Lung (tissue), 12 donors: Measurements from ENCODE around the gene DPH1. TPM values are rescaled to one million over a fixed set of nuclear protein-coding genes. Genes with fewer than 3 reads are reported as not detected.

Experiments
- ATAC-seq: fragments of 200-7000 bp; cut with Tn5 transposase; one replicate; pipeline ENCODE4 v1.9.1; 2020; ENCODE audit warnings: moderate number of reproducible peaks; ENCODE audit not compliant: insufficient read depth, low FRiP score
- DNase-seq, 3 donors: peaks; one replicate each; pipeline ENCODE4 v3.0.0-alpha.2; 2013 to 2017
- H3K27ac ChIP-seq, 2 donors: one replicate each; pipeline ENCODE4 v1.5.1; 2013; ENCODE audit warnings: mild to moderate bottlenecking in 2 of 2, moderate library complexity in 2 of 2, control low read depth in 1 of 2, inconsistent platforms in 1 of 2, low read depth in 1 of 2, low read length in 1 of 2
- H3K27me3 ChIP-seq, 3 donors: one replicate each; pipeline ENCODE4 v1.5.1; 2013; ENCODE audit warnings: low read length in 2 of 3; ENCODE audit not compliant: control insufficient read depth in 3 of 3, insufficient read depth in 3 of 3
- H3K36me3 ChIP-seq, 4 donors: one replicate each; pipeline ENCODE4 v1.5.1; 2013; ENCODE audit warnings: low read length in 4 of 4, mild to moderate bottlenecking in 1 of 4, moderate library complexity in 1 of 4; ENCODE audit not compliant: control insufficient read depth in 4 of 4, insufficient read depth in 4 of 4
- H3K4me1 ChIP-seq, 5 donors: one replicate each; pipeline ENCODE4 v1.5.1; 2013; ENCODE audit warnings: low read length in 5 of 5, mild to moderate bottlenecking in 2 of 5, moderate library complexity in 1 of 5; ENCODE audit not compliant: control insufficient read depth in 5 of 5, insufficient read depth in 5 of 5
- H3K4me3 ChIP-seq: one replicate; pipeline ENCODE4 v1.5.1; 2013; ENCODE audit warnings: mild to moderate bottlenecking, control low read depth, moderate library complexity
- H3K9ac ChIP-seq, 2 donors: one replicate each; pipeline ENCODE4 v1.5.1; 2013; ENCODE audit warnings: low read length in 2 of 2, control low read depth in 1 of 2; ENCODE audit not compliant: insufficient read depth in 1 of 2
- H3K9me3 ChIP-seq, 4 donors: one replicate each; pipeline ENCODE4 v1.5.1; 2013; ENCODE audit warnings: low read length in 3 of 4, mild to moderate bottlenecking in 1 of 4, moderate library complexity in 1 of 4; ENCODE audit not compliant: control insufficient read depth in 4 of 4, insufficient read depth in 3 of 4
- CTCF ChIP-seq: IDR thresholded peaks from 2 replicates; pipeline ENCODE4 v1.5.1; 2012; ENCODE audit warnings: mild to moderate bottlenecking; ENCODE audit errors: control extremely low read depth, extremely low read depth
- WGBS, 2 donors: extraction: QIAGEN DNeasy Blood & Tissue Kit; methylation state at CpG; one replicate each; pipeline ENCODE4 v1.1.7; 2013; 5-methylcytosine and 5-hydroxymethylcytosine counted together
- polyA plus RNA-seq, 2 donors: library from polyadenylated mRNA; stranded (reverse); fragments of 200-250 nt; gene quantifications; one replicate each; pipeline ENCODE4 v1.2.1, GENCODE V29; 2013
- total RNA-seq, 2 donors: library from RNA; depleted of rRNA in 1 of 2; stranded (reverse); fragments of >200 nt in 1 of 2; gene quantifications; one replicate each; pipeline ENCODE4 v1.2.1, GENCODE V29; 2014 to 2021
- donor health status: control.
- donor health status: control.
- donor health status: Bipolar disorder and iron deficiency.
- donor health status: healthy.
- donor health status: DM: yes; HTN: yes; CAD: no.

DPH1 gene
- total and polyA plus RNA-seq, 4 donors, result 21.1 to 37.8 (median 27.2) TPM

DNA sequence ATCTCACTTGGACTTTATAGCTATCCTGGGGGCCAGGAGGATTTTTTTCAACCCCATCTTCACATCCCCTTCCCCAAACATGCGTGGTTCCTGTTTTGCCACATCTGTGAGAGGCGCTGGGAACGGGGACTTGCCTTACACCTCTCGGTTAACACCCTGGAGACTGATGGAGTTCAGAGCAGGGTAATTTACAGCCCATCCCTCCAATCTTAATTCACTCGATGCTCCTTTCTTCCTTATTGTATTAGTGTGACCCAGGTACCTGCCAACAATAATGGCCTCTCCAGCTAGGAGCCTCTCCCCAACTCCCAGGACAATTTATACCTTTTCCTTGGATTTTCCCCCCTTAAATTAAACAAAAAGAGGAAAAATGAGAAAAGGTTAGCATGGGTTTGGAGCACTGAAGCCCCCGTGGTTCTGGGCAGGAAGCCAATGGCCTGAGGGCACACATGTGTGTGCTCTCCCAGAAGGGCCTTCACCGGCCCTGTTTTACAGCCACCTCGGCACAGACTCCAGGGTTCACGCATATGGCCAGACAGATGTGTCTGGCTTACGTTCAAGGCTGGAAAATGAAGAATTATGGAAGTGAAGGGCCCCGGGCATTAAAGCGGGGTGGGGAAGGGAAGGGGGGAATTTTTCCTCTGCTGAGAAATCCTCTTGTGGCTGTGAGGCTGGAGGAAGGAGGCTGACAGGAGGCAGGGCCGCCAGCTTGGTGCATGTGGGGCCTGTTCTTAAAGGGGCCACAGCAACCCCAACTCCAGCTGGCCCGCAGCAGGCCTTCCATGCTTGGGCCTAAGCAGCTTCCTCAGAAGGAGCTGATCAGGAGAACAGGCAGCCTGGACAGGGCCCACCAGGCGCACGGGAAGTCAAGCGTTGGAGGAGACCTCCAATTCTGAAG lies 46.4 kb downstream of the DPH1 start:
- no peak for ATAC-seq
- H3K9ac ChIP-seq, result peak overlapping the region in 1 of 2 donors; percentile 64
- 50 to 63% methylated on average over 17 of the region's 17 CpGs for WGBS, 2 donors

DNA sequence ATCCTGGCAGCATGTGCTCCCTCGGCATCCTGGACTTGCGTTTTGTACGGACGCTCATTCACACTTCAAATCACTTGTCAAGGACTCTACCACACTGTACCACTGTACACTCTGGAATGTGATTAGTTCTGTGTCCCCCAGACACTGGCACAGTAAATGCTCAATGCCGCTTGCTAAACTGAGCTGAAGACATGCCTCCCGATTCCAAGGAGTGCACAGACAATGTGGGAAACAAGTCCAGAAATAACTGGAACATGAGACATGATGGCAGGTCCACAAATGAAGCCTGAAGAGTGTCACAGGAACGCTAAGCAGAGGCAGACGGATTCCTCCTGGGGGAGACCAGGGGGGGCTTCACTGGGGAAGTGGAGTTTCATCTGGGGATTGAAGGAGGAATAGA lies 47.1 kb downstream of the DPH1 start:
- peak in 1 of 3 donors; percentile 39 for DNase-seq
- H3K27ac ChIP-seq, result peak overlapping the region in 1 of 2 donors; percentile 30

More for the DNA sequence above, 46.4 kb downstream of the DPH1 start:
- H3K4me1 ChIP-seq, result peaks cover 0 to 58% (median 23%) of the 10 kb centered on the region in 5 donors
- no peaks in the 10 kb centered on the region for H3K27me3 ChIP-seq
- peak; percentile 53 to 65 (median 63) for DNase-seq
- H3K36me3 ChIP-seq, result peaks cover 0 to 24% (median 16%) of the 10 kb centered on the region in 4 donors
- H3K27ac ChIP-seq, result peak overlapping the region; percentile 30 to 76
- H3K4me3 ChIP-seq, result no peak overlapping the region
- no peaks in the 10 kb centered on the region for H3K9me3 ChIP-seq
- TF ChIP-seq CTCF, result no peak

GRCh38 chr17:2081564-2081963 lies 51.6 kb downstream of the DPH1 start:
- WGBS, 2 donors, result 83 to 91% methylated on average over 9 of the region's 9 CpGs
- H3K9me3 ChIP-seq, result no peaks in the 10 kb centered on the region
- DNase-seq (no peak), ATAC-seq (no peak)
- no peak overlapping the region for H3K4me3 ChIP-seq
- peaks cover 0 to 27% (median 18%) of the 10 kb centered on the region in 4 donors for H3K36me3 ChIP-seq
- no peaks in the 10 kb centered on the region for H3K27me3 ChIP-seq
- H3K4me1 ChIP-seq, result peaks cover 20 to 70% (median 45%) of the 10 kb centered on the region in 5 donors
- no peak for TF ChIP-seq CTCF
- H3K9ac ChIP-seq, result peak overlapping the region in 1 of 2 donors; percentile 56
- H3K27ac ChIP-seq, result no peak overlapping the region

More for the DNA sequence above, 47.1 kb downstream of the DPH1 start:
- H3K4me1 ChIP-seq, result peaks cover 0 to 58% (median 26%) of the 10 kb centered on the region in 5 donors
- no peak for ATAC-seq
- H3K9ac ChIP-seq, result peak overlapping the region in 1 of 2 donors; percentile 64
- 78 to 84% methylated on average over 8 of the region's 8 CpGs for WGBS, 2 donors
- no peaks in the 10 kb centered on the region for H3K9me3 ChIP-seq
- H3K36me3 ChIP-seq, result peaks cover 0 to 27% (median 18%) of the 10 kb centered on the region in 4 donors
- H3K4me3 ChIP-seq, result no peak overlapping the region
- no peak for TF ChIP-seq CTCF
- H3K27me3 ChIP-seq, result no peaks in the 10 kb centered on the region
